MCF 10A (cell line): ENCODE data around the gene CLEC12A. TPM values are rescaled to one million over a fixed set of nuclear protein-coding genes. Genes with fewer than 3 reads are reported as not detected.
"Not testable (repeated sequence)": the region's sequence is repeated elsewhere in the genome, so short reads cannot be mapped to it uniquely, and the experiment has no call there.

Experiments
- BruUV-seq: library from RNA; stranded (reverse); fragments of 400-500 nt; replicated peaks from 2 replicates; lab custom pipeline; 2021; lab: Mats Ljungman, UMichigan
- CTCF ChIA-PET: fragments of 300-600 bp; sonication (Branson Sonifier 250); formaldehyde crosslinking; extraction: SDS; loops from one replicate; lab custom pipeline; 2021; ENCODE audit warnings: antibody characterized with exemption, inconsistent platforms; lab: Yijun Ruan, JAX
- POLR2A ChIA-PET: fragments of 300-600, 350-650 bp; sonication (Branson Sonifier 250); formaldehyde crosslinking; extraction: SDS; loops from one replicate; lab custom pipeline; 2020; ENCODE audit warnings: antibody characterized with exemption, inconsistent platforms; lab: Yijun Ruan, JAX
- DNase-seq: peaks from one replicate; pipeline ENCODE4 v3.0.0-alpha.2; 2018; ENCODE audit not compliant: unreplicated experiment
- H3K27ac Mint-ChIP-seq: one replicate; pipeline ENCODE4 v1.8.0; 2022; ENCODE audit warnings: mild to moderate bottlenecking, low read depth, mixed read lengths; ENCODE audit not compliant: unreplicated experiment
- H3K27me3 Mint-ChIP-seq: one replicate; pipeline ENCODE4 v1.8.0; 2022; ENCODE audit warnings: mixed read lengths; ENCODE audit not compliant: insufficient read depth, unreplicated experiment
- H3K36me3 Mint-ChIP-seq: one replicate; pipeline ENCODE4 v1.8.0; 2022; ENCODE audit warnings: mild to moderate bottlenecking, moderate library complexity, mixed read lengths; ENCODE audit not compliant: insufficient read depth, unreplicated experiment
- H3K4me1 Mint-ChIP-seq: one replicate; pipeline ENCODE4 v1.8.0; 2022; ENCODE audit warnings: mixed read lengths; ENCODE audit not compliant: insufficient read depth, unreplicated experiment
- H3K4me3 Mint-ChIP-seq: one replicate; pipeline ENCODE4 v1.8.0; 2022; ENCODE audit warnings: mild to moderate bottlenecking, moderate library complexity, mixed read lengths; ENCODE audit not compliant: unreplicated experiment
- H3K9me3 Mint-ChIP-seq: one replicate; pipeline ENCODE4 v1.8.0; 2022; ENCODE audit warnings: mixed read lengths; ENCODE audit not compliant: unreplicated experiment
- CTCF ChIP-seq: fragments of 200-600 bp; IDR thresholded peaks from one replicate; pipeline ENCODE4 v1.8.0; 2022; ENCODE audit warnings: antibody characterized with exemption, mild to moderate bottlenecking; ENCODE audit not compliant: unreplicated experiment
- intact Hi-C: fragments of 100-400 bp; cut with micrococcal nuclease; formaldehyde crosslinking; loops from 2 replicates; pipeline ENCODE4 v1.14.1; 2022
- total RNA-seq: library from RNA; stranded (reverse); gene quantifications from 2 replicates; pipeline ENCODE4 v1.2.3, GENCODE V29; 2022

The CLEC12A gene
- total RNA-seq, 1 experiment from 2014 or later = not detected

DNA sequence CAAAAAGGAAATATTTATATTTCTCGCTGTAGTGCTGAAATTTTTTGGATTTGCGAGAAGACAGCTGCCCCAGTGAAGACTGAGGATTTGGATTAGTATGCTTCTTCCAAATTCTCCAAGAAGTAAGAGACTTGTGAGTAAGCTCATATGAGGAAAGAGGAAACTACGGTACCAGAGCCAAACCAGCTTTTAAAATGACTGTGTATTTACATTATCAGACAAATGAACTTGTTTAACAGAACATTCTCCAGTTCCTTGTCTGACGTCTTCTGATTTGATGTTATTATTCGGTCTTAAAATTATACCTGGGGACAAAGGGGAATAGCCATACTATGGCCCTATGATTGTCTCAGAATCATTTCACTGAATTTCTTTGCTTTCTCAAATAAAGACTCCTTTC lies 47.2 kb downstream of the CLEC12A start:
- BruUV-seq = no TSS peak
- H3K36me3 Mint-ChIP-seq = no peaks in the 10 kb centered on the region
- TF ChIP-seq CTCF = no peak
- H3K4me1 Mint-ChIP-seq = peaks cover 8% of the 10 kb centered on the region
- no peaks in the 10 kb centered on the region for H3K27me3 Mint-ChIP-seq
- POLR2A ChIA-PET = no interaction called here
- no peaks in the 10 kb centered on the region for H3K9me3 Mint-ChIP-seq
- intact Hi-C loops = loop anchor here (10.0 kb wide), 1 partner anchor 204 kb away; no protein-coding TSS in a partner anchor
- DNase-seq = no peak
- H3K27ac Mint-ChIP-seq = no peak overlapping the region
- no peak overlapping the region for H3K4me3 Mint-ChIP-seq
- CTCF ChIA-PET = interaction anchor here (1.0 to 2.5 kb wide), 6 partner anchors 8 to 267 kb away, joined by 3 to 11 read pairs (median 4); partner anchors contain the start of gene CLEC12B

- Mint-ChIP-seq H3K4me1 (peaks cover 8% of the 10 kb centered on the region), H3K27me3 (no peaks in the 10 kb centered on the region), H3K36me3 (no peaks in the 10 kb centered on the region), H3K4me3 (no peak overlapping the region), H3K27ac (no peak overlapping the region), H3K9me3 (no peaks in the 10 kb centered on the region)
- intact Hi-C loops = loop anchor here (10.0 kb wide), 1 partner anchor 193 kb away; the partner anchor contains the start of gene GABARAPL1
- CTCF ChIA-PET = interaction anchor here (0.6 to 1.4 kb wide), 7 partner anchors 10 to 709 kb away, joined by 3 to 6 read pairs (median 3); partner anchors contain the start of gene CLEC12B
- no peak for DNase-seq
- POLR2A ChIA-PET = no interaction called here
- TF ChIP-seq CTCF = no peak
- no TSS peak for BruUV-seq
Observed at GRCh38 chr12:10021342-10021741, 50.1 kb downstream of the CLEC12A start.

GRCh38 chr12:10025236-10025635 lies 54.0 kb downstream of the CLEC12A start:
- intact Hi-C loops = loop anchor here (10.0 kb wide), 1 partner anchor 190 kb away; the partner anchor contains the start of gene GABARAPL1
- Mint-ChIP-seq H3K27me3 (no peaks in the 10 kb centered on the region), H3K4me3 (no peak overlapping the region), H3K36me3 (no peaks in the 10 kb centered on the region), H3K27ac (no peak overlapping the region), H3K4me1 (peaks cover 19% of the 10 kb centered on the region), H3K9me3 (peaks cover 8% of the 10 kb centered on the region)
- DNase-seq = no peak
- no peak for TF ChIP-seq CTCF
- ChIA-PET CTCF (interaction anchor here (1.2 to 1.5 kb wide), 2 partner anchors 15 to 115 kb away, joined by 3 to 6 read pairs; partner anchors contain the start of gene CLEC12B), POLR2A (interaction anchor here (1.2 kb wide), 1 partner anchor 15 kb away, joined by 4 read pairs; no protein-coding TSS in a partner anchor)
- BruUV-seq = no TSS peak

DNA sequence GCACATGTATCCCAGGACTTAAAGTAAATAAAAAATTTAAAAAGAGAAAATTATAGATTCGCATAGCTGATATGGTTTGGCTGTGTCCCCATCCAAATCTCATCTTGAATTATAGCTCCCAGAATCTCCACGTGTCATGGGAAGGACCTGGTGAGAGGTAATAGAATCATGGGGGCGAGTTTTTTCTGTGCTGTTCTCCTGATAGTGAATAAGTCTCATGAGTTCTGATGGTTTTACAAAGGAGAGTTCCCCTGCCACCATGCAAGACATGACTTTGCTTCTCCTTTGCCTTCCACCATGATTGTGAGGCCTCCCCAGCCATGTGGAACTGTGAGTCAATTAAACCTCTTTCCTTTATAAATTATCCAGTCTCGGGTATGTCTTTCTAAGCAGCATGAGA lies 55.5 kb downstream of the CLEC12A start:
- H3K27me3 Mint-ChIP-seq, H3K36me3 Mint-ChIP-seq, H3K4me3 Mint-ChIP-seq, H3K27ac Mint-ChIP-seq, BruUV-seq, DNase-seq: not testable (repeated sequence)
- POLR2A ChIA-PET = interaction anchor here (1.2 kb wide), 1 partner anchor 17 kb away, joined by 4 read pairs; no protein-coding TSS in a partner anchor
- Mint-ChIP-seq H3K4me1 (peaks cover 30% of the 10 kb centered on the region), H3K9me3 (peaks cover 14% of the 10 kb centered on the region)
- intact Hi-C loops = loop anchor here (10.0 kb wide), 1 partner anchor 188 kb away; the partner anchor contains the start of gene GABARAPL1
- CTCF ChIA-PET = interaction anchor here (1.1 to 1.5 kb wide), 2 partner anchors 30 to 113 kb away, joined by 3 to 6 read pairs; no protein-coding TSS in a partner anchor
